ENCODE results near the gene ZNF382. TPM values are rescaled to one million over a fixed set of nuclear protein-coding genes. Genes with fewer than 3 reads are reported as not detected.

The ZNF382 gene
- not detected in 5 replicates for total RNA-seq (2022; extraction: Qiagen RNA extraction; ENCODE audit: low read depth)

DNA sequence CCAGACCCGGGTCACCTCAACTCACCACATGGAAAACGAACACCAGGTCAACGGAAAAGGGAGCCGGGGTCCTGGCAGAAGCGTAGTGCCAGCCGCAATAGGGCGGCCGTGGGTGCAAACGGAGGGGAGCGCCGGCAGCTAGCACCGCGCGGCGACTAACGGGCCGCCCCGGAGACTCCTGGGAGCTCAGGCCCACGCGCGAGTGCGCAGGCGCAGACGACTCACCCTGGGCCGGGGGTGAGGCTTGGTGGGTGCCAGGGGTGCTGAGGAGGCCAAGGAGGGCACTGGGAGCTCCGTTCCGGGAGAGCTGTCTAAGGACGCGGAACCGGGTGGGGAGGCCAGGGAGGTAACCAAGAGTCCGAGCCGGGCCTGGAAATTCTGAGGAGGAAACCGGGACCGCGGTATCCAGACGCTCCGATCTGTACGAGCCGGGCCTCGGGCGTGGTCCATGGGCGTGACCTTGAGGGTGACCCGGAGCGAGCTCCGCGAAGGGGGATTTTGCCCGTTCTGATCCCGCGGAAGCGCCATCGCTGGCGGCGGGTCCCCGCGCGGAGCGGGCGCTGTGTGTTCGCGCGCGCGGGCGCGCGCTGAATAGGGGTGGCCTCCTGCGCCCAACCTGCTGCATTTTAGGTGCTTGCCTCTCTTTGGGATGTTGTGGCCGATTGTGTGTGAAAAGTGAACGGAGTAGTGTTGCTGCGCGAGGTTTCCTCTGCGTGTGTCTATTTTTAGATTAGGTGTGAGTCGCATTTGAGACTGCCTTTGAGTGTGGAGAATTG lies at the start of gene ZNF382:
TSS of gene ZNF382 (plus strand) at position 213 of the 776 bp plus-strand sequence. CDS start 4,602 bp downstream, outside the sequence.

DNA sequence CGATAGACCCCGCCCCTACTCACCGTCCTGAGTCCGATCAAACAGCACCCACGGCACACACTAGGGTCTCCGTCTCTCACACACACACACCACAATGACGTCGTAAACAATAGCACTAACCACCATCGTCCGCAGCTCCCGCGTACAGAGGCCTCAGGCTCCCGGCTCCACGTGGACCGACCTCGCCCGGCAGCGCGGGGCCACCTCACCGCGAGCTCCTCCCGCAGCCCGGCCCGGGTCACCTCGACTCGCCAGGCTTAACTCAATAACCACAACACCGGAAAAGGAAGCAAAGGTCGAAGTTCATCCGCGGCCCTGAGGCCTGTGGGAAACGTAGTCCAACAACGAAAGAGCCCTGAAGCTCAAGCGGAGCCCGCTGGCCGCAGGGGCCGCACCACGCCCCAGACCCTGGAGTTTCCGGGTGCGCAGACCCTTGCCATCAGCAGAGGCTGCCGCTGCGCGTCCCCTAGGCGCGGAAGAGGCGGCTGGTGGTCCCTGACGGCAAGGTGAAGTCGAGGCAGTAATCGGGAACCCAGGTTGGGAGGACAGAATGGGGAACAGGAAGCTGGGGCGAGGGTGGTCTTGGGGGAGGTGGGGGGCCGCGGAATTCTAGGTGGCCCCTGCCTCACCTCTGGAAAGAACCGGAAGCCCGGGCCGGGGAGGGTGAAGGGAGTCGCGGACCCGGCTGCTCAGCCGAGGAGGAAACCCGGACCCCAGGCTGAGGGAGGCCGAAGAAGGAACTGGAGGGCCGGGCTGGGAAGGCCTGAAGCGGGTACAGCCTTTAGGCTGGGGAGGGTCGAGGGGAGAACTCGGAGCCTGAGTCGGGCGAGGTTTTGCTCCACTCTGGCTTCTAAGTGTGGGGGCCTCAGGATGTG lies 31.9 kb upstream of the ZNF382 start, which contains the start of gene ZNF529:
TSS of gene ZNF529 (minus strand) at position 273 of the 875 bp plus-strand sequence. CDS start 946 bp downstream, outside the sequence.

Other genes starting within 250 kb of the ZNF382 start
- gene ZFP14, start 226.1 kb upstream of the ZNF382 start, total RNA-seq (2022; extraction: Qiagen RNA extraction; ENCODE audit: low read depth) = 2.1 to 2.9 TPM (median 2.5 TPM) in 5 replicates
- gene ZFP82, start 186.7 kb upstream of the ZNF382 start, total RNA-seq (2022; extraction: Qiagen RNA extraction; ENCODE audit: low read depth) = 1.6 to 2.8 TPM (median 1.9 TPM) in 5 replicates
- gene ZNF566, start 115.8 kb upstream of the ZNF382 start, total RNA-seq (2022; extraction: Qiagen RNA extraction; ENCODE audit: low read depth) = 7.9 to 9.6 TPM (median 8.6 TPM) in 5 replicates
- 5.9 to 13.9 TPM (median 7.6 TPM) in 5 replicates for gene ZNF260, start 77.0 kb upstream of the ZNF382 start, total RNA-seq (2022; extraction: Qiagen RNA extraction; ENCODE audit: low read depth)
- gene ZNF529, start 32.0 kb upstream of the ZNF382 start, total RNA-seq (2022; extraction: Qiagen RNA extraction; ENCODE audit: low read depth) = 1.8 to 3.2 TPM (median 2.5 TPM) in 5 replicates
- 6.9 to 10.6 TPM (median 8.4 TPM) in 5 replicates for gene ZNF461, start 61.5 kb downstream of the ZNF382 start, total RNA-seq (2022; extraction: Qiagen RNA extraction; ENCODE audit: low read depth)
- gene ZNF567, start 82.3 kb downstream of the ZNF382 start, total RNA-seq (2022; extraction: Qiagen RNA extraction; ENCODE audit: low read depth) = 8.5 to 14.0 TPM (median 9.3 TPM) in 5 replicates
- gene ZNF850, start 167.5 kb downstream of the ZNF382 start, total RNA-seq (2022; extraction: Qiagen RNA extraction; ENCODE audit: low read depth) = 0.33 to 1.2 TPM (median 0.56 TPM) in 5 replicates
- 0.17 to 0.57 TPM (median 0.19 TPM) in 5 replicates for gene ZNF790, start 233.1 kb downstream of the ZNF382 start, total RNA-seq (2022; extraction: Qiagen RNA extraction; ENCODE audit: low read depth)
- gene ZNF345, start 245.6 kb downstream of the ZNF382 start, total RNA-seq (2022; extraction: Qiagen RNA extraction; ENCODE audit: low read depth) = 0.04 to 0.24 TPM (median 0.15 TPM) in 4 of 5 replicates, not detected in the other

Measured in A549 treated with ZK216348 at 1 μM for 4 hours (cell line).